Immature natural killer cell (primary cell): ENCODE data around the gene STAC2. TPM values are rescaled to one million over a fixed set of nuclear protein-coding genes. Genes with fewer than 3 reads are reported as not detected.

ENCODE experiments used
- DNase-seq, 3 donors: peaks; one replicate each; pipeline ENCODE4 v3.0.0; 2022; ENCODE audit warnings: mixed read lengths in 1 of 3
- H3K27ac Mint-ChIP-seq, 6 donors: one replicate each; pipeline ENCODE4 v1.8.0; 2020; ENCODE audit warnings: mixed read lengths in 6 of 6, mild to moderate bottlenecking in 5 of 6, inconsistent platforms in 4 of 6, moderate library complexity in 3 of 6
- H3K27me3 Mint-ChIP-seq, 3 donors: one replicate each; pipeline ENCODE4 v1.8.0; 2020 to 2021; ENCODE audit warnings: low read depth in 3 of 3, mild to moderate bottlenecking in 3 of 3, mixed read lengths in 3 of 3, moderate library complexity in 3 of 3, inconsistent platforms in 1 of 3
- H3K36me3 Mint-ChIP-seq, 3 donors: one replicate each; pipeline ENCODE4 v1.8.0; 2020; ENCODE audit warnings: mixed read lengths in 3 of 3, inconsistent platforms in 2 of 3, mild to moderate bottlenecking in 2 of 3
- H3K4me1 Mint-ChIP-seq, 2 donors: one replicate each; pipeline ENCODE4 v1.8.0; 2020; ENCODE audit warnings: inconsistent platforms in 2 of 2, mild to moderate bottlenecking in 2 of 2, mixed read lengths in 2 of 2, moderate library complexity in 1 of 2
- H3K4me3 Mint-ChIP-seq, 5 donors: one replicate each; pipeline ENCODE4 v1.8.0; 2020; ENCODE audit warnings: mild to moderate bottlenecking in 5 of 5, mixed read lengths in 5 of 5, inconsistent platforms in 3 of 5, moderate library complexity in 3 of 5
- H3K9me3 Mint-ChIP-seq, 6 donors: one replicate each; pipeline ENCODE4 v1.8.0; 2020; ENCODE audit warnings: mild to moderate bottlenecking in 6 of 6, mixed read lengths in 6 of 6, inconsistent platforms in 4 of 6, moderate library complexity in 3 of 6
- polyA plus RNA-seq, 3 donors: library from polyadenylated mRNA; unstranded; fragments of 300-500 nt; fragmentation: Illumina TruSeq; gene quantifications; one replicate each; pipeline ENCODE4 v1.2.3, GENCODE V29; 2021

The STAC2 gene
- polyA plus RNA-seq, 3 donors from 2014 or later, result not detected

GRCh38 chr17:39166437-39167335 is 59.1 kb downstream of the STAC2 start:
- H3K27me3 Mint-ChIP-seq, result peaks cover 2 to 10% (median 5%) of the 10 kb centered on the region in 3 donors
- H3K4me1 Mint-ChIP-seq, result peaks cover 35 to 42% of the 10 kb centered on the region in 2 donors
- no peaks in the 10 kb centered on the region for H3K9me3 Mint-ChIP-seq
- H3K4me3 Mint-ChIP-seq, result peak overlapping the region; percentile 64 to 95 (median 90)
- peak overlapping the region; percentile 14 to 82 (median 46) for H3K27ac Mint-ChIP-seq
- no peak for DNase-seq
- H3K36me3 Mint-ChIP-seq, result no peaks in the 10 kb centered on the region

DNA sequence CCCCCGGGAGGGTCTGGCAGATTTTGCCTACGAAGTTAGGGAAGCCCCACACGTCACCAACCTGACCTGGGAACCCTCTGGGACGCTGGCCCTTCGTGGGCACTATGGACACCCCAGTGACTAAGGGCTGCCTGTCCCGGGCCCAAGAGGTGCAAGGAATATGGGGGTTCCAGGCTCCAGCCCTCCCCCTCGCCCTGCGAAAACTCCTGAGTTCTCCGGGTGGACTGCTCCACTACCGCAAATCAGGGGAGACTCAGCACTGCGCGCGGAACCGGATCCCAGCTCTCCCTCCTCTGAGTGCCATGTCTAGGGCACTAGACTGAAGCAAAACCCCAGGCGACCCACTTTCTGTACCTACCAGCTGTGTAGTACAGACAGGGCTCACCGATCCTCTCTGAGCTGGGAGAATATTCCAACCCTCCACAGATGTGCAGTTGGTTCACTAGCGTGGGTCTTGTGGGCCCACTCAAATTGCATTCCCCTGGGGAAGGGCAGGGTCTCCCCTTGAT is 59.9 kb downstream of the STAC2 start, which contains the start of gene ARL5C:
Gene ARL5C (minus strand): TSS at position 321 of the 509 bp plus-strand sequence. CDS start 401 bp downstream, outside the sequence.
- Mint-ChIP-seq H3K4me3 (peak within 1 kb of the TSS; percentile 90 to 95 (median 92)), H3K9me3 (no peaks in the 10 kb centered on the region), H3K27ac (peak within 1 kb of the TSS; percentile 43 to 84 (median 78)), H3K4me1 (peaks cover 35 to 42% of the 10 kb centered on the region in 2 donors), H3K27me3 (peaks cover 2 to 9% (median 3%) of the 10 kb centered on the region in 3 donors), H3K36me3 (no peaks in the 10 kb centered on the region)
- DNase-seq, result no peak

DNA sequence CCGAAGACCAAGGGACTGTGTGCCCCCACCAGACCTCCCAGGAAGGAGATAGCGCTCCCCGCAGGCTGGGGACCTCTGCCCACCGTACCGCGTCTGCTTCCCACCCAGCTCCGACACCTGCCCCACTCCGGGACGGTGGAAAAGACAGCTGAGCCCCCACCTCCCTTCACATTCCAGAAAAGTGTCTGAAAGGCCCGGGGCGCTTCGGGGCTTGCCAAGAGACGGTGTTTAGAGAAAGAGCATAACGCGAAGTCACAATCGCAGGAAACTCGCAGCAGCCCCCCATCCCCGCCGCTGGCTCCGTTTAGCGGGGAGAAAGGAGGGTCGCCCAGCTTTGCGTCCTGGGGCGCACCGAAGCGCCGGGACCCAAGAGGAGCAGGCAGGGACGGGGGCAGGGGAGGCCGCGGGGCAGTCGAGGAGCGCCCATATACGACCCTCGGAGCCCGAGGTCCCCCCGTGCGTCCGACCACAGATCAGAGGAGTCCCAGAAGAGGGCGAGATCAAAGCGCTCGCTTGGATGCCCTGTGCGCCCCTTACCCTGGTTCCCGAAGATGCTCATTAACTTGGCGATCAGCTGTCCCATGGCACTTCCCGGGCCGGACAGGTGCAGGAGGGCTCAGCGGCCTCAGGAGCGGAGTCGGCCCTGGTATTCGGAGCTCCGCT is 60.4 kb downstream of the STAC2 start:
- Mint-ChIP-seq H3K27me3 (peaks cover 2 to 7% (median 3%) of the 10 kb centered on the region in 3 donors), H3K36me3 (no peaks in the 10 kb centered on the region), H3K4me3 (peak overlapping the region; percentile 90 to 95 (median 92)), H3K27ac (peak overlapping the region; percentile 43 to 84 (median 78)), H3K4me1 (peaks cover 35 to 42% of the 10 kb centered on the region in 2 donors), H3K9me3 (no peaks in the 10 kb centered on the region)
- no peak for DNase-seq

DNA sequence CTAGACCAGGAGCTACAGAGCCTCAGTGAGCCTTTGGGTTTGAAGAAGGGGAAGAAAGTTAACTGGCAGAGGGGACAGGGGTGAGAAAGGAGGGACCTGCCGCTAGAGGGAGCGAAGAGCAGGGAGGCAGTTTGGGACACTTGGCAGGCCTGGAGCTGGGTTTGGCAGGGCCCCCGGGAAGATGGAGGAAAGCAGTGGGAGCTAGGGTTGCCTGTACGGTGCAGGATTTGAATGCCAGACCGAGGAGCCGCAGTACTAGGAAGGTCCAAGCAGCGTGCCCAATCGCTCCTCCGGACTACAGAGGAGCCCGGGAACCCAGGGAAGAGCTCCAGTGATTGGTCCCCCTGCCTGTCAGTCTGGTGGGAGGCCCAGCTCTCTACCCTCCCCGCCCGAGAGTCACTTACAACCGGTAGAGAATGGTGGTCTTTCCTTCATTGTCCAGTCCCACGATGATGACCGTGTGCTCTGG is 61.0 kb downstream of the STAC2 start:
- Mint-ChIP-seq H3K36me3 (no peaks in the 10 kb centered on the region), H3K4me1 (peaks cover 35 to 42% of the 10 kb centered on the region in 2 donors), H3K9me3 (no peaks in the 10 kb centered on the region), H3K27me3 (peaks cover 2 to 7% (median 3%) of the 10 kb centered on the region in 3 donors), H3K4me3 (peak overlapping the region; percentile 90 to 95 (median 92)), H3K27ac (peak overlapping the region; percentile 43 to 84 (median 78))
- peak; percentile 80 to 86 (median 84) for DNase-seq

- Mint-ChIP-seq H3K27me3 (peaks cover 0 to 8% (median 0%) of the 10 kb centered on the region in 3 donors), H3K4me3 (no peak overlapping the region), H3K27ac (no peak overlapping the region), H3K4me1 (peaks cover 21 to 23% of the 10 kb centered on the region in 2 donors), H3K9me3 (no peaks in the 10 kb centered on the region), H3K36me3 (no peaks in the 10 kb centered on the region)
- DNase-seq, result no peak
Observed at GRCh38 chr17:39161962-39162361, 63.8 kb downstream of the STAC2 start.

Other genes with a start within 250 kb of the STAC2 start
- gene PLXDC1, start 74.3 kb downstream of the STAC2 start, polyA plus RNA-seq, result 1 to 10 TPM; 2.8 to 9.7 (median 6.8) TPM
- gene ARL5C, start 59.8 kb downstream of the STAC2 start, polyA plus RNA-seq, result not detected
- gene CACNB1, start 28.3 kb downstream of the STAC2 start, polyA plus RNA-seq, result 1 to 10 TPM in 1 of 3 donors, under 1 TPM in 1, not detected in 1; 0.48 to 5.0 TPM
- gene RPL19, start 25.7 kb downstream of the STAC2 start, polyA plus RNA-seq, result 1,000 to 10,000 TPM; 1,129 to 1,798 (median 1,451) TPM
- 1 to 10 TPM in 2 of 3 donors, under 1 TPM in 1; 0.55 to 4.9 (median 2.4) TPM for gene FBXL20, start 175.7 kb upstream of the STAC2 start, polyA plus RNA-seq
- gene MED1, start 225.3 kb upstream of the STAC2 start, polyA plus RNA-seq, result 10 to 100 TPM in 2 of 3 donors, 1 to 10 TPM in 1; 8.6 to 27.2 (median 12.0) TPM
- gene CDK12, start 235.5 kb upstream of the STAC2 start, polyA plus RNA-seq, result 1 to 10 TPM in 2 of 3 donors, under 1 TPM in 1; 0.12 to 5.9 (median 1.7) TPM